ENCODE measurements around the gene MCTP2.

MCTP2 gene

GRCh38 chr15:94411846-94412245 is 180.5 kb downstream of the MCTP2 start:
- no peak for DNase-seq

GRCh38 chr15:94412979-94413746 is 181.8 kb downstream of the MCTP2 start:
- no peak for DNase-seq

GRCh38 chr15:94414916-94415315 is 183.6 kb downstream of the MCTP2 start:
- DNase-seq: no peak

- no peak for DNase-seq
Measured at GRCh38 chr15:94416267-94416666, 184.9 kb downstream of the MCTP2 start.

- no peak for DNase-seq
Measured at GRCh38 chr15:94416820-94417219, 185.5 kb downstream of the MCTP2 start.

- no peak for DNase-seq
Measured at GRCh38 chr15:94417501-94418293, 186.3 kb downstream of the MCTP2 start.

- no peak for DNase-seq
Measured at GRCh38 chr15:94421706-94422105, 190.3 kb downstream of the MCTP2 start.

GRCh38 chr15:94432279-94432678 is 200.9 kb downstream of the MCTP2 start:
- no peak for DNase-seq

- no peak for DNase-seq
Measured at GRCh38 chr15:94439158-94439557, 207.8 kb downstream of the MCTP2 start.

- no peak for DNase-seq
Measured at GRCh38 chr15:94441760-94442159, 210.4 kb downstream of the MCTP2 start.

GRCh38 chr15:94442480-94442879 is 211.1 kb downstream of the MCTP2 start:
- DNase-seq: no peak

GRCh38 chr15:94443186-94443585 is 211.8 kb downstream of the MCTP2 start:
- no peak for DNase-seq

GRCh38 chr15:94445566-94446160 is 214.3 kb downstream of the MCTP2 start:
- DNase-seq: no peak

GRCh38 chr15:94446441-94446840 is 215.1 kb downstream of the MCTP2 start:
- no peak for DNase-seq

- DNase-seq: no peak
Measured at GRCh38 chr15:94451466-94451865, 220.1 kb downstream of the MCTP2 start.

- no peak for DNase-seq
Measured at GRCh38 chr15:94453227-94453988, 222.0 kb downstream of the MCTP2 start.

- no peak for DNase-seq
Measured at GRCh38 chr15:94455297-94455696, 223.9 kb downstream of the MCTP2 start.

GRCh38 chr15:94456226-94456625 is 224.9 kb downstream of the MCTP2 start:
- peak; percentile 35 for DNase-seq

GRCh38 chr15:94457661-94458060 is 226.3 kb downstream of the MCTP2 start:
- no peak for DNase-seq

- no peak for DNase-seq
Measured at GRCh38 chr15:94460624-94461023, 229.3 kb downstream of the MCTP2 start.

- no peak for DNase-seq
Measured at GRCh38 chr15:94467034-94467433, 235.7 kb downstream of the MCTP2 start.

GRCh38 chr15:94470492-94470891 is 239.1 kb downstream of the MCTP2 start:
- DNase-seq: no peak

GRCh38 chr15:94476686-94477085 is 245.3 kb downstream of the MCTP2 start:
- DNase-seq: no peak
